Kidney (tissue), 14 donors: ENCODE measurements around the gene TXNDC11. TPM values are rescaled to one million over a fixed set of nuclear protein-coding genes. Genes with fewer than 3 reads are reported as not detected.

Experiments
- DNase-seq, 5 donors: peaks; one replicate each; pipeline ENCODE4 v3.0.0-alpha.2; 2013 to 2020
- FAIRE-seq: peaks from 2 replicates; lab custom pipeline; 2012; peaks lifted over from hg19 to GRCh38; lab: Jason Lieb, UNC
- H3K27ac ChIP-seq, 2 donors: one replicate each; pipeline ENCODE4 v1.7.0; 2013; ENCODE audit warnings: low read depth in 2 of 2, low read length in 2 of 2, inconsistent platforms in 1 of 2
- H3K27me3 ChIP-seq: one replicate; pipeline ENCODE4 v1.7.1; 2013; ENCODE audit warnings: low read length, inconsistent platforms; ENCODE audit not compliant: control insufficient read depth, insufficient read depth
- H3K36me3 ChIP-seq, 3 donors: one replicate each; pipeline versions ENCODE4 v1.7.0 to v1.7.1; 2013; ENCODE audit warnings: low read length in 3 of 3, control low read depth in 1 of 3, inconsistent platforms in 1 of 3; ENCODE audit not compliant: insufficient read depth in 3 of 3, control insufficient read depth in 2 of 3
- H3K4me1 ChIP-seq, 3 donors: one replicate each; pipeline versions ENCODE4 v1.7.0 to v1.7.1; 2013; ENCODE audit warnings: low read length in 3 of 3, inconsistent platforms in 1 of 3, low read depth in 1 of 3; ENCODE audit not compliant: control insufficient read depth in 2 of 3, insufficient read depth in 2 of 3
- H3K4me3 ChIP-seq, 3 donors: one replicate each; pipeline versions ENCODE4 v1.7.0 to v1.8.1; 2013; ENCODE audit warnings: low read length in 3 of 3, control low read depth in 1 of 3, inconsistent platforms in 1 of 3
- H3K9ac ChIP-seq, 3 donors: one replicate each; pipeline versions ENCODE4 v1.7.0 to v1.7.1; 2013; ENCODE audit warnings: low read length in 3 of 3, control low read depth in 1 of 3, inconsistent platforms in 1 of 3
- H3K9me3 ChIP-seq, 3 donors: one replicate each; pipeline versions ENCODE4 v1.7.0 to v1.7.1; 2013; ENCODE audit warnings: low read length in 3 of 3, control low read depth in 1 of 3, inconsistent platforms in 1 of 3; ENCODE audit not compliant: control insufficient read depth in 2 of 3, insufficient read depth in 1 of 3
- intact Hi-C: fragments of 100-400 bp; cut with DNase I; formaldehyde crosslinking; loops from one replicate; pipeline ENCODE4 v1.11.1; 2022
- polyA plus RNA-seq: library from polyadenylated mRNA; stranded (reverse); fragments of 350-450 nt; fragmentation: Illumina TruSeq; extraction: RNeasy Lipid Tissue Mini Kit (QIAGEN cat#74804); gene quantifications from one replicate; pipeline ENCODE4 v1.2.3, GENCODE V29; 2014; ENCODE audit warnings: low read depth, low replicate concordance; ENCODE audit not compliant: insufficient read depth
- total RNA-seq: library from RNA; stranded (reverse); fragmentation: NEBNext Ultra II Directional; extraction: Animal tissue kit (Norgen Biotek cat#: 25700); gene quantifications from one replicate; pipeline ENCODE4 v1.2.1, GENCODE V29; 2021
- TF ChIP-seq, protein P1 (sequence below): IDR thresholded peaks from 3 replicates; pipeline ENCODE4 v1.5.1; 2012; ENCODE audit warnings: mild to moderate bottlenecking, moderate library complexity, borderline replicate concordance; ENCODE audit not compliant: insufficient read depth; ENCODE audit errors: extremely low read depth
- donor health status: control.
- donor health status: control.
- donor health status: control.
- donor health status: control.
- donor health status: control.
- donor health status: DM: yes; HTN: yes; CAD: no.
- donor health status: Normal renal cell carcinoma (clear cell type).

TXNDC11 gene
- total and polyA plus RNA-seq, 2 donors from 2014 or later: 60.8 to 70.9 TPM

DNA sequence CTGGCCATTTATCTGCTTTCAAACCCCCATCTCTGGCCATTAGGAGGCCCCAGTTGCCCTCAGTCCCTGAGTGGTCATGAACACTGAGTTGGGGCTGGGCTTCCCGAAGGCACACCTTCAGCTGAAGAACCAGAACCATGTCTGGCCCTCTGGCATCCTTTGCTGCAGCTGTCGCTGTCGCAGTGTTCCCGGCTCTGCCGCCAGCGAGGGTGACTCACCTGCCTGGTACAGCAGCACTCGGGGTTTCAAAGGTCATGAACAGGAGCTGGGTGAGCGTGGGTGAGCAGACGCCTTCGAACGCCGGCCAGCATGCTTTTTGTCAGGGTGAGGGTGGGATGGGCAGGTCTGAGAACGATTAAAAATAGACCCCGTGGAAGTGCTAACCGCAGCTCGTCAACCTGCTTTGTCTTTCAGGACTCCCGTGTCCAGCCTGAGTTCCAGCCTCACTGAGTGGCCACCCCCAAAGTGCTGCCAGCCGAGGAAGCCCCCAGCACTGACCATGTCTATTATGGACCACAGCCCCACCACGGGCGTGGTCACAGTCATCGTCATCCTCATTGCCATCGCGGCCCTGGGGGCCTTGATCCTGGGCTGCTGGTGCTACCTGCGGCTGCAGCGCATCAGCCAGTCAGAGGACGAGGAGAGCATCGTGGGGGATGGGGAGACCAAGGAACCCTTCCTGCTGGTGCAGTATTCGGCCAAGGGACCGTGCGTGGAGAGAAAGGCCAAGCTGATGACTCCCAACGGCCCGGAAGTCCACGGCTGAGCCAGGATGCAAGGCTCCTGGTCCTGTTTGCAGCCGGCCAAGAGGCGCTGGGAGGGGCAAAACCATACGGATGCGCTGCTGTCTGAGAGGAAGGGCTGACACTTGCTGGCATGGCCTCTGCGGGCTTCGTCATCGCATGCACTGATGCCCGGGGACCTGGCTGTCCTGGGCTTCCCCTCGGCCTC lies 66.8 kb downstream of the TXNDC11 start:
- Histone ChIP-seq H3K4me1 (peaks cover 0 to 50% (median 23%) of the 10 kb centered on the region in 3 donors), H3K36me3 (peaks cover 0 to 29% (median 5%) of the 10 kb centered on the region in 3 donors), H3K4me3 (no peak overlapping the region), H3K27me3 (no peaks in the 10 kb centered on the region), H3K9ac (peak overlapping the region in 1 of 3 donors; percentile 44), H3K9me3 (no peaks in the 10 kb centered on the region), H3K27ac (peak overlapping the region; percentile 36 to 72)
- TF ChIP-seq, protein P1, sequence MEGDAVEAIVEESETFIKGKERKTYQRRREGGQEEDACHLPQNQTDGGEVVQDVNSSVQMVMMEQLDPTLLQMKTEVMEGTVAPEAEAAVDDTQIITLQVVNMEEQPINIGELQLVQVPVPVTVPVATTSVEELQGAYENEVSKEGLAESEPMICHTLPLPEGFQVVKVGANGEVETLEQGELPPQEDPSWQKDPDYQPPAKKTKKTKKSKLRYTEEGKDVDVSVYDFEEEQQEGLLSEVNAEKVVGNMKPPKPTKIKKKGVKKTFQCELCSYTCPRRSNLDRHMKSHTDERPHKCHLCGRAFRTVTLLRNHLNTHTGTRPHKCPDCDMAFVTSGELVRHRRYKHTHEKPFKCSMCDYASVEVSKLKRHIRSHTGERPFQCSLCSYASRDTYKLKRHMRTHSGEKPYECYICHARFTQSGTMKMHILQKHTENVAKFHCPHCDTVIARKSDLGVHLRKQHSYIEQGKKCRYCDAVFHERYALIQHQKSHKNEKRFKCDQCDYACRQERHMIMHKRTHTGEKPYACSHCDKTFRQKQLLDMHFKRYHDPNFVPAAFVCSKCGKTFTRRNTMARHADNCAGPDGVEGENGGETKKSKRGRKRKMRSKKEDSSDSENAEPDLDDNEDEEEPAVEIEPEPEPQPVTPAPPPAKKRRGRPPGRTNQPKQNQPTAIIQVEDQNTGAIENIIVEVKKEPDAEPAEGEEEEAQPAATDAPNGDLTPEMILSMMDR: no peak
- FAIRE-seq (no peak), DNase-seq (peak in 1 of 5 donors; percentile 87)
- intact Hi-C loops: no loop called here

DNA sequence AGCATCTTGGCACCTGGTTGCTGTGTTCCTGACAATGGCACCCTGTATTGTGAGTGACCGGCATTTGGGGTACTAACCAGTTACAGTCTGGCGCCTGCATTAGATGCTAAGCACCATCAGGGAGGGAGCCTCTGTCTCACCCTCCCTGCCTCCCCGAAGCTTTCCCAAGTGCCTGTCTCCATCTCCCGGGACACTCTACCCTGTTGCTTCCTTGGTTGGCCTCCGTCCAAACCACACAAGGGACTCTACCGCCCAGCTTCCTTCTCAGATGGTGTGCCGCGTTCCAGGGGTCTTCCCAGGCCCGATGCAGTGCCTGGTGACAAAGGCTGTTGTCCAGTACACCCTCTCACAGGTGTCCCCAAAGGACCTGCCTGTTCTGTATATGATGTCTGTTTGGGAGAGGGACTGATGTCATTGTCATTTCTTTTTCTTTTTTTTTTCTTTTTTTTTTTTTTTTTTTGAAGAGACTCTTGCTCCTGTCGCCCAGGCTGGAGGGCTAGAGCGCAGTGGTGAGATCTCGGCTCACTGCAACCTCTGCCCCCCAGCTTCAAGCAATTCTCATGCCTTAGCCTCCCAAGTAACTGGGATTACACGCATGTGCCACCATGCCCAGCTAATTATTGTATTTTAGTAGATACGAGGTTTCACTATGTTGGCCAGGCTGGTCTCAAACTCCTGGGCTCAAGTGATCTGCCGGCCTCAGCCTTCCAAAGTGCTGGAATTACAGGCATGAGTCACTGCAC lies 67.7 kb downstream of the TXNDC11 start:
- Histone ChIP-seq H3K4me1 (peaks cover 0 to 56% (median 23%) of the 10 kb centered on the region in 3 donors), H3K27ac (no peak overlapping the region), H3K9ac (peak overlapping the region in 1 of 3 donors; percentile 19), H3K4me3 (no peak overlapping the region), H3K9me3 (no peaks in the 10 kb centered on the region), H3K27me3 (no peaks in the 10 kb centered on the region), H3K36me3 (peaks cover 0 to 27% (median under 1%) of the 10 kb centered on the region in 3 donors)
- intact Hi-C loops: no loop called here
- FAIRE-seq (no peak), DNase-seq (peak in 2 of 5 donors; percentile 28 to 69)
- TF ChIP-seq, protein P1: no peak

DNA sequence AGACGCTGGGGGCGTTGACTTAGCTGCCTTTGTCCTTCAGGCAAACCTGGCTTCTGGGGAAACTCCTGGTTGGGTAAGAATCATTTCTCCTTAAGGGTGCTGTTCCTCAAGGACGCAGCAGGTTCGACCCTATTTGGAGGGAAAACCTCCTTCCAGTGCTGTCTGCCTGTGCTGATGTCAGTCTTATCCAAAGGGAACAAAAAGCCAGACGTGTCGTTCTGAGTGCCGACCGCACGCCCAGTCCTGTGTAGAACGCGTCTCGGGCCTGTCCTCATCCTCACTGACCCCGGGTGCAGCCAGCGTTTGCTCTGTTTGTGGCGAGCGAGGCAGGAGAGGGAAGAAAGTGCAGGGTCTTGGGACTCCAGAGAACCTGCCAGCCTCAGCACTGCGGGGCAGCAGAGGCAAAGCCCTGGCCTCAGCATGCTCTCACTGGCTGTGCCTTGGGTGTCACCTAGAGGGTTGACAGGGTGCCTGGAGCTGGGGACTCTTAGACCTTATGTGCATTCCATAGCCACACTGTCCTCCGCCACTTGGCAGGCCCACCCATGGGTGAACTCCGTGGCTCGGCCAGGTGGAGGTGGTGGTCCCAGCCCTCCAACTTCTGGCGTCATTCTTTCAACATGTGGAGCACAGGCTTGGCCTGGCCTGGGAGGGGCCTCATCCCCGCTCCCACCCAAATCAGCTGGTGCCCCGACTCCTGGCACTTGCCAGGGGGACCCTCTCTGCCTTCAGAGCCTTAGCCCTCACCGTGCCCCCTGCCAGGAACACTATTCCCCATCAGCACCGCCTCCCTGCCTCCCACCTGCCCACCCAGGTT lies 68.4 kb downstream of the TXNDC11 start:
- Histone ChIP-seq H3K27ac (peak overlapping the region; percentile 33 to 71), H3K9ac (no peak overlapping the region), H3K9me3 (no peaks in the 10 kb centered on the region), H3K4me3 (no peak overlapping the region), H3K4me1 (peaks cover 0 to 60% (median 23%) of the 10 kb centered on the region in 3 donors), H3K36me3 (peaks cover 0 to 19% (median 0%) of the 10 kb centered on the region in 3 donors), H3K27me3 (no peaks in the 10 kb centered on the region)
- FAIRE-seq: no peak
- peak in 1 of 5 donors; percentile 72 for DNase-seq
- intact Hi-C loops: no loop called here
- TF ChIP-seq, protein P1: no peak
